ENCODE data around the gene BCL11A. TPM values are rescaled to one million over a fixed set of nuclear protein-coding genes. Genes with fewer than 3 reads are reported as not detected.

The BCL11A gene
- total RNA-seq, 1 experiment from 2014 or later, result not detected

DNA sequence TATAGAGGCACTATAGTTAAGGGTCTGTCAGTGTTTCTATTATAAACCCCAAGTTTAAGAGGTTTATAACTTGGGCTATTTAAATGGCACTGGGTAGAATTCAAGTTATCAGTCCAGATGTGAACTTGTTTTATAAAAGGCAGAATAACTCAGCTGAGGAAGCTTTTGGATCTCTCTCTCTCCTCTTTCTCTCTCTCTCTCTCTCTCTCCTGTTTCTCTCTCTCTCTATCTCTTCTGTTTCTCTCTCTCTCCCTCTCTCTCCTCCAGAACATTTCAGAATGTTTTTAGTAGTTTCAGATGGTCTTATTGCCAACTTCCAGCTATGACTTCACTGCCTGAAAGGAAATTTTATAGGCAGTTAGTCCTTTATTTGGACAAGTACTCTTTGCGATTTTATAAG, 6.4 kb upstream of the BCL11A start:
- DNase-seq (ENCODE audit: low spot score), result no peak

DNA sequence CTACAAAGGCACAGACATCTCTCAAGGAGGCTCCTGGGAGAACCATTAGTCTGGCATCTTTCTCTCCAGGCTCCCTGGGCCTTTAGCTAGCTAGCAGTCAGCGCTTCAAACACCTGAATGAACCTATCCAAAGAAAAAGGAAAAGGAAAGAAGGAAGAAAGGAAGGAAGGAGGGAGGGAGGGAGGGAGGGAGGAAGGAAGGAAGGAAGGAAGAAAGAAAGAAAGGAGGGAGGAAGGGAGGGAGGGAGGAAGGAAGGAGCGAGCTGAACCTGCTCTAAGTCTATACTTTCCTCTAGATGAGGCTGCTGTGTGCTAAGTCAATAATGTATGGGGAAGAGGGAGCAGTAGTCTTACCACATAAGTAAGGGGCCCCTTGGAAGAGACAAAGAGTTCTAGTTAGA, 5.1 kb upstream of the BCL11A start:
- no peak for DNase-seq (ENCODE audit: low spot score)

DNA sequence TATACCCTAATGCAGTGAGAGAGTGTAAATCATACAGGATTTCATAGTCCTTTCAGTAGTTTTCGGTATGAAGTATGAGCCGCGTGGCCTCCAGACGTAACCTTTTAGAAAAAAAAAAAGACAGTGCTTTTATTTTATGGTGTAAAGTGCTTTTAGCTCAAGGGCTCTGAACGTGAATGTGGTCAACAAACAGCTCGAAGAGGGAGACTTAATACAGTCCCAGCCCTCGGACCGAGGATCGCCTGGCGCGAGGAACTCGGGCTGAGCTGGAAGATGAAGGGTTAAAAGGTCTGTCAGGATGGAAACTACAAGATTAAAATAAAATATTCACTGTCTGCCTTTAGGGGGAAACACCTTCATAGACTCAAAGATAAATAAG, 4.0 kb upstream of the BCL11A start:
- no peak for DNase-seq (ENCODE audit: low spot score)

DNA sequence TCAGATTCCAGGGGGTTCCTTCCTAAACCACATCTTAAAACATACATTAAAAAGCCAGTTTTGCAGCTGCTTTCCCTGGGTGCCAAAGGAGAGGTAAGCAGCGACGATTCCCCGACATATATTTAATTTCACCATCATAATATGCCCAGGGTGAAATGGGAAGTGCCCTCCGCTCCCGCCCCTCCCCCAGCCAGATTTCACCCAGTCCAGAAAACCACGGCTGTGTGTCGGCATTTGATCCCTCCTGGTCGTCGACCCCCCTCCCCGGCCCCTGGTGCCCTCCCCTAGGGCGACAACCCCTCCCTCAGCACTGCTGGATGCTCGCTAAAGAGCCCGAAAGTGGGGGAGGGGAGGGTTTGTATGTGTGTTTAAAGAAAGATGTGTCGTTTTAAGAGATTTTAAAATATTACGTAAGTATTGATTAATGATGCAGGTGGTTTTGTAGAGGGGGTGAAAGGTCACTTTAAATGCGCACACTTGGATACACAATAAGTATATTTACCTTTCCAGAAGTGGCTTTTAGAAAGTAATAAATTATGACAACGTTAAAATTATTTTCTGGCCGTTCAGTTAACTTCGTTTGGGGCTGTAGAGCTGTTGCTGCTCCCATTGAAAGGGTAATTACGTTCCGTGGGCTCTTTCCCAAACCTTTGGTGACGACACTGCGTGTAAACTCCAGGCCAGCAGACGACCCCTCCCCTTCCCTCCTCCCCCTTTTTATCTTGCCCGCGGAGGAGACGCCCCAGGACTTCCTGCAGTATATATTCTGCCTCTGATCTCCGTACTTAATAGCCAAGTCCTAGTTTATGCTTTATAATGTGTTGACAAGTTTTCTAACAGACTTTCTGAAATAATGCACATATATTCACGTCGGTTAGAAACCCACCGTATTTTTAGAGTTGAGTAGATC, 3.4 kb upstream of the BCL11A start:
- no peak for DNase-seq (ENCODE audit: low spot score)

DNA sequence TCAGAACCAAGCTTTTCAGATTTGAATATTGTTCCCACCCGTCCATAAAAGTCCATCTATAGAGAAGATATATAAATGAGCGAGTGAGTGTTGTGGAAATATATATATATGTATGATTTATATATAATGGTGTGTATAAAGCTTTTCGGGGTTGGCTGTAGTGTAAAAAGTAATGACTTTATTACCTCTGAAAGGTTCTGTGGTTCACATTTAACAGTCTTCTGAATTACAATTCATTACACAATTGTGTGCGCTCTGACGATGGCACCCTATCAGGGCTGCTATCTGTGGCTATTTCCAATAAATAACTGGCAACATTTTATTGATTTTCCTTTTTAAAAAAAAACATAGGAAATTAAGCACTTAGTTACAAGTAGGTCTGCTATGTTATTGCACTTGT, 2.7 kb upstream of the BCL11A start:
- no peak for DNase-seq (ENCODE audit: low spot score)

DNA sequence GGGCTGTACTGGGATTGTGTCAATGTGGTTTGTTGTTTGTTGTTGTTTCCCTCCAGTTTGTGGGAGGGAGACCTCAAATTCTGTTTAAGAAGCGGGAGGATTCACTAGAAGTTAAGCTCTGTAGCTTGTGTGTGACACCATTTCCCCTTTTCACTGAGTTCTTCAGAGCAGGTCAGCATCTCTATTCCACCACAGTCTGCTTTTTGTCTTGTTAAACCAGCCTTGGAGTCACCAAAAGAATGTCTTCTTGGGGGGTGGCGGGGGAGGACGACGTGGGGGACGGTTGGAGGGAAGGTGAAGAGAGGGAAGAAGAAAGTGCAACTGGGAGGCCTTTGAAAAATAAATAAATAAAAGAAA, 2.3 kb upstream of the BCL11A start:
- no peak for DNase-seq (ENCODE audit: low spot score)

DNA sequence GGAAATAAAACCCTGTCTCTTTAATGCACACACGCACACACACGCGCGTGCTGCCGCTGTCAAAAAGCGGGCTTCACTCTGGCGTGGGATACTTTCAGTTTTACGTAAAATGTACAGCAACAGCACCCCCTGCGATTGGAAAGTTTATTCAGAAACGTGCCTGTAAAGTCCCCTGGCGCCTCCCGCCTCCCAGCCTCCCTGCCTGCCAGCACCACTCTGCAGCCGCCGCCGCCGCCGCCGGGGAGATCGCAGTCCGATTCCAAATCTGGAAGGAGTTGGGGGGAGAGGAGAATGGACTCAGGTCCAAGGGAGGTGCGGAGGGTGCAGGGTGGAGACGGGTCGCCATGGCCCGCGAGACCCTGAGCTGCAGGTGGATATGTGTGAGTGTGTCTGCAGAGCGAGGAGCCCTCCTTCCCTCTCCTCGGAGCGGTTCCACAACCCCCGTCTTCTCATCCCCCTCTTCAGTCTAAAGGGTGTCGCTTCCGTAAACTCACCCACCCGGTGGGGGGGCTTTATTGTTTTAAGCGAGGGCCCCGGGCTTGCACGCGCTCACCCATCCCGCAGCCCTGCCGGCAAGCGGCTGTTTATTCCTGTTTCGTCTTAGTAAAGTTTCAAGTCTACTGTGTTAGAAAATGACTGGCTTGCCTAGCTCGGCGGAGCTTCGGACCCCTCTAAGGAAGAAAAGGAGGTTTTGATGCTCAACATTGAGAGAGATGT, 1.8 kb upstream of the BCL11A start:
- DNase-seq (ENCODE audit: low spot score), result peak; percentile 33

DNA sequence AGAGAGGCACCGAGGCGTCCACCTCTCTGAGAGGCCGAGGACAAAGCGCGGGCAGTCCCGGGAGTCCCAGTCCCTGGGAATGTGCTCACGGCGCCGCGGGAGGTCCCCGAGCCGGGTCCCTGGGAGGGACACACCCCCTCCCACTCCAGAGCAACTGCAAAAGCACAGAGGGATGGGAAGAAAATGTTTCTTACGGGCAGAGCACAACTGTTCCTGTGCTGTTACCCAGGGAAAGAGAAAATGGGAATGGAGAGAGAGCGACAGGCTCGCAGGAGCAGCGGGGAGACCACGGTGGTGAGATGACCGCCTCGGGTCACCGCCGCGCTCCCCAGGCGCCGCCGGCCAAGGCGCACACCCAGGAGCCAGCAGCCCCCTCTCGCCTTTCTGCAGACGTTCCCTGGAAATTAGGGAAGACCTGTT, 1.2 kb upstream of the BCL11A start:
- DNase-seq (ENCODE audit: low spot score), result no peak

DNA sequence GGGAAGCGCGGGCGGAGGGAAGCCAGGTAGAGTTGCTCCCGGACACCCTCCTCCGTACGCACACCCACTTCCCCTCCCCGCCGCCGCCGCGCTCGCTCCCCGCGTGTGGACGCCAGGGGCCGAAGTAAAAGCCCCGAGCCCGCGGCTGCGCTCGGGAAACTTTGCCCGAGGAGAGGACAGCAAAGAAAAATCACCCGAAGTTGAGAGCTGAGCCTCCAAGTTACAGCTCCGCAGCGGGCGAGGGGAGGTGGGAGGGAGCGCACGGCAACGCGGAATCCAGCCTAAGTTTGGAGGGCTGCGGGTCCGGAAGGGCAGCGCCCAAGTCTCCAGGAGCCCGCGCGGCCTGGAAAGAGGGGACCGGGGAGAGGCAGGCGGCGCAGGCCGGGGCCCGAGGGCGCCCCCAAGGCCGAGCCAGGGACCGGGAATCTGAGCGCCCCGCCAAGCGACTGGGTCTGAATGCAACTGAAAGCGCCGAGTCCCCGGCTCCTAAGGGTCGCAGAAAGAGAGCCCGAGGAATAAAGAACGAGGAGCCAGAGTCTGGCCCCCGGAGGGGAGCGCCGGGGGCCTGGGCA, 706 bp upstream of the BCL11A start:
- DNase-seq (ENCODE audit: low spot score), result no peak

DNA sequence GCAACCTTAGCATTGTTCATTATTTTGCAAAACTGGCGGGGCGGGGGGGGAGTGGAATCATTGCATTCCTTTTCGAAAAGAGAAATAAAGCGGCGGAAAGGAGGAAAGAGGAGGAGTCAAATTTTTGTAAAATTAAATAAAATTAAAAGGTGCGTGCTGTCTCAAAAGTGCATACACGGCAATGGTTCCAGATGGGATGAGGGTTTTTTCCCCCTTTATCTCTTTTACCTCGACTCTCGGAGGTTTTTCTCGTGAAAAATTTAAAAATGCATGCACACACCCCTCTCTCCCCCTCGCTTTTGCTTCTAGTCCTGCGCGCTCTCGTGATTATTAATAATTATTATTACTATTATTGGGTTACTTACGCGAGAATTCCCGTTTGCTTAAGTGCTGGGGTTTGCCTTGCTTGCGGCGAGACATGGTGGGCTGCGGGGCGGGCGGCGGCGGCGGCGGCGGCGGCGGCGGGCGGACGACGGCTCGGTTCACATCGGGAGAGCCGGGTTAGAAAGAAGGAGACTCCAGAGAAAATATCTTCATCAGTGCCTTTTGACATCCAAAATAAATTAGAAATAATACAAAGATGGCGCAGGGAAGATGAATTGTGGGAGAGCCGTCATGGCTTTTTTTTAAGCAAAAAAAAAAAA, 481 bp downstream of the BCL11A start:
- no peak for DNase-seq (ENCODE audit: low spot score)

DNA sequence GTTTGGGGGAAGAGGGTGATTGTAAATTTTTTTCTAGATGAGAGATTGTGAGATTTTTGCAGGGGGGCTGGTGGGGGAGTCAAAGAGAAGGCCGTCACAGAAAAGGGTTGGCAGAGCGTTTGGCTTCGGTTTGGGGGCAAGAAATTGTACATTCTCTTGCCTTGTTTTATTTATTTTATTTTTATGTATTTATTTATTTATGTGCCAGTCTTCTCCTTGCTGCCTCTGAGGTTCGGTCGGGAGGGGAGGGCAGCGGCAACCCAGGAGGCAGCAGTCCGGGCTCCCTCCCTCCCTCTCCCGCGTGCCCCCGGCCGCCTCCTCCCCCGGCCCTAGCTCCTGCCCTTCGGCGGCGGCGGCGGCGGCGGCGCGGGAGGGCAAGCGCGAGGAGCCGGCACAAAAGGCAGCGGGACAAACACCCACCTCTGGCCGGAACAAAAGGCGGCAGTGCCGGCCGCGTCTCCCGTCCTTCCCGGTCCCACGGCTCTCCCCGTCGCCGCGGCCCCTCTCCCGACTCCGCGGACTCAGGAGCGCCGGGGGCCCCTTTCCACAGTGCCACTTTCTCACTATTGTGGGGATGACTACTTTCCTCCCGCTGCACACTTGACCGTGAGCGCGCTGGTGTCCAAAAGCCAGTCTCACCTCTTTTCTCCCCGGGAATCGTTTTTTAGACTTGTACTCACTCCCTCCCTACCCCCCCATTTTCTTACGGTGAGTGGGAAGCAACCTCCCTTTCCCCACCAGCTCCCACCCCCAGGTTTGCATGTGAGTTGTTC, 1.2 kb downstream of the BCL11A start:
- DNase-seq (ENCODE audit: low spot score), result no peak

DNA sequence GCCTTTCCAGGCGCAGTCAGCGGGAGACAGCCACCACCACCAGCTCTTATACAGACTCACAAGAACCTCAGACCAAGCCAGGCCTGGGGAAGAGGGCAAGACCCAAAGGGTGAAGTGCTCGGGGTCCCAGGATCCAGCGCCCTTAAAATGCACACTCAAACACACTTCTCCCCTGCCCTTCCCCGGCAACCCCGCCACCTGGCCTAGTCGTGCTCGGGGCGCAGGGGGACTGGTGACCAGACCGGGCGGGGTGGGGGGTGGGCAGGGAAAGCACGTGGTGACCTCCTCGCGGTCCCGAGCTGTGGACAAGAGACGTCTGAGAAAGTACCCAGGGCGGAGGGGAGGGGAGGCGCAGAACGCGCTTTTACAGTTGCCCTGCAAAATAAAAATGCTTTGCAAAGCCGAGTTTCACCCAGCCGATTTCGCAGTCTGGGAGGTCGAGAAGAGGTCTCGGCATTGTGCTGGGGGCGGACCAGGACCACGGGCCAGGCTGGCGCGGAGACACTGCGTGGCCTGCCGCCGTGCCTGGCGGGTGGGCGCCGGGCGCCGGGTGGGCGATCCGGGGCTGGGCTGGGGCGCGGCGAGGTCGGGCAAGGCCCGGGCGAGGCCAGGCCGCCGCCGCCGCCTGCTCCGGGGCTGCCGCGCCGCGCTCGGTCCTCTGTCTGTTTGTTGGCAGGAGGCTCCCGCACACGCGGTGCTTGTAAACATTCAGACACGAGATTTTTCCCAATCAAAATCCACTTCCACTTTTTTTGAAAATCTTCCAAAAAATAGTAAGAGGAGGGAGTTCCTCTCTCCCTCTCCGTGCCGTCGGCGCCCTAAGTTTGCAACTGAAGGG, 2.0 kb downstream of the BCL11A start:
- no peak for DNase-seq (ENCODE audit: low spot score)

DNA sequence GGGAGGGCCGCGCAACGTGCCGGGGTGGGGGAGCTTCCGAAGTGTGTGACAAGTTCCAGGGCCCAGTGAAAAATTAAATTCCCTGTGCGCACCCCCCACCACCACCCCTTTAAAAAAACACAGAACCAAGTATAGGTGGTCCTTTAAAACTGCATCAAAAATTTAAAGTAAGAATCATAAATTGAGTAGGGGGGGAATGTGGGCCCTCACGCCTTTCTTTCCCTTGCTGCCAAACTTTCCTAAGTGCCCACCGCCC, 2.5 kb downstream of the BCL11A start:
- no peak for DNase-seq (ENCODE audit: low spot score)

DNA sequence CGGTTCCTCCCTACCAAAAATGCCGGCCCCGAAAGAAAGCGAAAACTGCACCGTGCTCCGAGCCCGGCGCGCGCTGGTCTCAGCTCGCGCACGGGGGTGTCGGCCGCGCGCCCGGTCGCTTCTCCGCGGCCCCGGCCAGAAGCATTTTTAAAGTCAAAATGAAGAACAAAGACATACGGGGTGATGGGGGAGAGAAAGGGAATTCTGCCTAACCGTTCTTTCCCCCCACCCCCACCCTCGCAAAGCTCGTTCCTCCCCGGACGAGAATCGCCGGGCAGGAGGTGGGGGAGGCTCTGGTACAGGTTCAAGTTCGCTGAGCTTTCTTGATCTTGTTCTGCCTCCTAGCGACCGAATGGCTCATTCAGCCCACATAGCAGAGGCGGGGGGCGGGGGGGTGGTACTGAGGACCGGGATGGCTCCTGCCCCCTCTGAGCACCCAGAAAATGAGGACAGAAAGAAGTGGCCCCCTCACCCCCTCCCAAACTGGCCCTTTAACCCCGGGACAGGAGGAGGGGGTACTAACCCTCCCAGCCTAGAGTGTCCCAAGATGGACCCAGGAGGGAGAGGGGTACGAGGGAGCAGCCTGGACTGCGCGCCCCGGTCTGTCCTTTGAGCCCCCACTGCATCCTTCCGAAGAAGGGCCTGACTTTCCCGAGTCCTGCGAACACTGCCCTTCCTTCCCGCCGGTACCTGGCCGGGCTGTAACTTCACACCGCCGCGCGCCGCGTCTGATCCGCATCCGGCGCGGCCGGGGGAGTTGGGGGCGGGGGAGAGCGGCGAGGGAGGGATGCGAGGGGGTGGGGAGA, 3.1 kb downstream of the BCL11A start:
- DNase-seq (ENCODE audit: low spot score), result peak; percentile 40

DNA sequence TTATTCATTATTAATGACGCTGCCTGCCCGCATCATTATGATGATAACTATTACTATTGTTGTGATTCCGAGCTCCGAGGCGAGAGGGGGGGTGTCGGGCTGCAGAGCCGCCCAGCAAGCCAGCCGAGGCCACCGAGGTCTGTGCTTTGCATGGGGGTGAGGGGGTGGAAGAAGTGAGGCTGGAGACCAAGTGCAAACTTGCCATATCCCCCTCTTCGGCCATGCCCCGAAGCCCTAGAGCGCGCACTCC, 3.6 kb downstream of the BCL11A start:
- DNase-seq (ENCODE audit: low spot score), result no peak

DNA sequence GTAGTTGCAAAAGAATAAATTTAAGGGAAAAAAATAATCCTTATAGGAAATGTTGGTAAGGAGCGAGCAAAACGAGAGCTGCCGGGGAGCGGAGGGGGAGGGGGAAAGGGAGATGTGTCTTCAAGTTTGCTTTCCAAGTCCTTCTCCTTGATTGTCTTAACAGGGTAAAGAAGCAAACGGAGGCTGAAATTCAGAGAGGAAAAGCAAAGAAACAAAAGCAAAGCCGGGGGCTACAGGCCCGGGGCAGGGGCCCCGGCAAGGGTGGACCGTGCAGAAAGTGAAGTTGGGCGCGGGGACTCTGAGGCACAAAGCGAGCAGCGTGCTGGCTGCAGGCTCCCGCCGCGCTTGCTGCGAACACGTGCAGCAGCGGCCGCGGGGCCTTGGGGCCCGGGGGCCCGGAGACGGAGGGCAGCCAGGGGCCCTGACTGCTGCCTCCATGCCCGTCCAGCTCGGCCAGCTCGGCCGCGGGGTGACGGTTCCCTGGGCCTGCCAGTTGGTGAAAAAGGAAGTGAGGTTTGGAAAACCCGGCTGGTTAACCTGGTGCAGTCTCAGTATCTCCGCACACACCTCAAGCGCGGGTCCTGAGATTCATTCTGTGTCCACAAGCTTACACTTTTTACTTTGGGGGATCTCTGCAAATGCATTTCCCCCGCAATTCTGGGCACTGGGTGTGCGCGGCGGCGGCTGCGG, 4.1 kb downstream of the BCL11A start:
- no peak for DNase-seq (ENCODE audit: low spot score)

DNA sequence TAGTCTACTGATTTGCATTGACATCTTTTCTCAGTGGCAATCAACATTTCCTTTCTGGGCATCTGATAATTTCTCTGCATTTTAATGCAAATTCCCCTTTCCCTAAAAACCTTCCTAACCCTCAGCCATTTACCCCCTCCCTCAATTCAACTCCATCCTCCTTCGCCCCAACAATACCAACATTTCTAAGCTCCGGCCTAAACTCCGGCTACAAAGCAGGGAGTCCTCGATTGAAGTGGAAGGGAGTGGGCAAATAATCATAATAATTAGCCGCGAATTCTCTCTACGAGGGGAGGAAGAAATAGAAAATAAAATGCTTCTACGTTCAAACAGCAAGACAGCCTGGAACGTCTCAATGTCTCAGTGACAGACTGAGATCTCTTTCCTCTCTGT, 4.6 kb downstream of the BCL11A start:
- DNase-seq (ENCODE audit: low spot score), result no peak

DNA sequence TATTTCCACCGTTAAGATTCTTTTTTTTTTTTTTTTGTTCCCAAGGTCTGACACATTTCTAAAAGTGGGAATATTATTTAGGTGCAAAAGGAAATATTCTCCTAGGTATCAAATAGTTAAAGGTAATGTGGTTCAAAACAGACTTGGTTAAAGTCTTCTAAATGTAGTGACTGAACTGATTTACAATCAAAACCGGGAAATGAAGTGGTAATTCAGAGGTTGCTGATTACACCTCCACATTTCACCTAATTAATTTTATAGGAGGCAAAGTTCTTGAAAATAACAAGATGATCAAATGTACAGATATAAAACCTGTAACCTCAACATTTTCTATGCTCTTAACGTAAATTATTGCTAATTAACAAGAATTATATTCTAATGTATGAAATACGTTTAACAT, 5.1 kb downstream of the BCL11A start:
- DNase-seq (ENCODE audit: low spot score), result no peak

DNA sequence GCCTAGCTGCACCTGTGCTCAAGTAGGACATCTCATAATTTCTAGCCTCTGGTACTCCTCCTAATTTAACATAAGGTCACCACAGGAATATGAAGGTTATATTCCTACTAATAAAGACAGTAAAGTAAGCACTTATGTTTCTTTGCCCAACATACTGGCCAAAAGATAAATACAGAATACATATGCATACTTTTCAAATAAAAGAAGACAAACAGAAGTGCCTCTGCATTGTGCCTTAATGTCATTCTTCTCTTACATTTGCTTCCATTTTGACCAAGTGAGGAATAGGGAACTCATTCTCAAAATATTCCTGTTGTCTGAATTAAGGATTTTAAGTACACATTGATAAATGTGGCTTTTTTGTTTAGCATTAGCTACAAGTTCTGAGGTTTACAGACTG, 5.6 kb downstream of the BCL11A start:
- no peak for DNase-seq (ENCODE audit: low spot score)

All from HT-29 (cell line).